ENCODE measurements around the gene CDC27. TPM values are rescaled to one million over a fixed set of nuclear protein-coding genes. Genes with fewer than 3 reads are reported as not detected.
A peak's percentile ranks its signal among the peaks of the same experiment; 100 is the strongest.
"Not testable (repeated sequence)": the region's sequence is repeated elsewhere in the genome, so short reads cannot be mapped to it uniquely, and the experiment has no call there.

CDC27 gene
- total RNA-seq, 1 donor from 2014 or later = 73.7 TPM

DNA sequence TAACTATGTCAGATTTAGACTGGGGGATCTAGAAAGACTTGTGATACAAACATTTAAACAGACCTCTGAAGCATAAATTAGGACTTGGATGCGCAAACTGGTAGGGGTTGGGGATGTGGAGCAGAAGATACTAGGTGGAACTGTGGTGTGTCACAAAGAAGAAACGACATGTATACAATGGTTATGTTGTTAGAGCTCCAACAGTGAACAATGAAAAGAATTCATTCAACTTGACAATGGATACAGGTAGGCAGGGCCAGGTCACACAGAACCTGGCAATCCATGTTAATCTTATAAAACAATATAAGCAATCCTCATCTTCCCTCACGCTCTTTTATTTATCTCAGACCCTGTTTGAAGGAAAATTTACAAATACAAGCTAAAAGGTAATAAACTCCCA is 102.0 kb downstream of the CDC27 start:
- FAIRE-seq (no peak), DNase-seq (ENCODE audit: low read depth) (no peak)
- Histone ChIP-seq H3K27me3 (ENCODE audit: control insufficient read depth, insufficient read depth, low read length) (no peaks in the 10 kb centered on the region), H3K36me3 (ENCODE audit: control insufficient read depth, insufficient read depth, low read length) (no peaks in the 10 kb centered on the region), H3K4me3 (ENCODE audit: low read depth, low read length) (no peak overlapping the region)
- no peak for TF ChIP-seq CTCF (IDR thresholded peaks at IDR 0.05; ENCODE audit: insufficient read depth, low read length, severe bottlenecking)

DNA sequence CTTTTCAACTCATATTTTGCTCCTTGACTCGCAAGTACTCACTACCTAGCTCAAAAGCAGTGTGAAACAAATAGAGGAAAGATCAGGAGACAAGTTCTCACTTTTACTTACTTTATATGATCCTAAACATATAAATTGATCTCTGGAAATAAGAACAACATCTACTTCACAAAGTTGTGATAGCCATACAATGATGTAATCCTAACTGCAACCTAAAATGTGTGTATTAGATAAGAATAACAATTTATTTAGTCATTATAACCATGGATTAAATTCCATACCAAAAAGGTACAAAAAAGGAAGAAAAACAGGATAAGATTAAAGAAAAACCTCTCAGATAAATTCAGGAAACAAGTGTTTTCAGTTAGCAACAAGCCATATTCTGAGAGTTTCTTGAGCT is 103.4 kb downstream of the CDC27 start:
- no peak for FAIRE-seq
- no peak for TF ChIP-seq CTCF (IDR thresholded peaks at IDR 0.05; ENCODE audit: insufficient read depth, low read length, severe bottlenecking)

DNA sequence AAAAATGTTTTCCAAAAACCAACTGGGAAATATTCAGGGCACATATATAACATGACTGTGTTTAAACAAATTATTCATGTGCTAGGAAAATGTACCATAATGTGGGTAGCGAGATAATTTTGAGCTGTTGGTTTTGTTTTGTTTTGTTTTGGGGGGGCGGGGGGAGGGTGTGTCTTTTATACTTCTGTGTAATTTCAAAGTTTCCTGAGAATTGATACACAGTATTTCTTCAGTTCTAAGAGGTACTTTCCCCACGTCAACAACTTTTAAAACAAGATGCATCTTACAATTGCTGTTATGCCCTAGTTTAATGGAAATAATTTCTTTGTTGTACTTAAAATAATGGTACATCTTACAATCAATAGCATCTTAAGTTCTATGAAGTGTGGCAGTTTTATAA is 110.3 kb downstream of the CDC27 start:
- Histone ChIP-seq H3K36me3 (ENCODE audit: control insufficient read depth, insufficient read depth, low read length) (no peaks in the 10 kb centered on the region), H3K27me3 (ENCODE audit: control insufficient read depth, insufficient read depth, low read length) (no peaks in the 10 kb centered on the region), H3K4me3 (ENCODE audit: low read depth, low read length) (no peak overlapping the region)
- FAIRE-seq = no peak
- TF ChIP-seq CTCF (IDR thresholded peaks at IDR 0.05; ENCODE audit: insufficient read depth, low read length, severe bottlenecking) = no peak
- DNase-seq (ENCODE audit: low read depth) = no peak

More for the DNA sequence above, 103.4 kb downstream of the CDC27 start:
- DNase-seq (ENCODE audit: low read depth) = no peak
- Histone ChIP-seq H3K27me3 (ENCODE audit: control insufficient read depth, insufficient read depth, low read length) (no peaks in the 10 kb centered on the region), H3K4me3 (ENCODE audit: low read depth, low read length) (no peak overlapping the region), H3K36me3 (ENCODE audit: control insufficient read depth, insufficient read depth, low read length) (no peaks in the 10 kb centered on the region)

GRCh38 chr17:47077576-47077975 is 111.5 kb downstream of the CDC27 start:
- peak; percentile 65 for DNase-seq (ENCODE audit: low read depth)
- Histone ChIP-seq H3K36me3 (ENCODE audit: control insufficient read depth, insufficient read depth, low read length) (no peaks in the 10 kb centered on the region), H3K4me3 (ENCODE audit: low read depth, low read length) (no peak overlapping the region), H3K27me3 (ENCODE audit: control insufficient read depth, insufficient read depth, low read length) (no peaks in the 10 kb centered on the region)
- no peak for FAIRE-seq
- TF ChIP-seq CTCF (IDR thresholded peaks at IDR 0.05; ENCODE audit: insufficient read depth, low read length, severe bottlenecking) = no peak

DNA sequence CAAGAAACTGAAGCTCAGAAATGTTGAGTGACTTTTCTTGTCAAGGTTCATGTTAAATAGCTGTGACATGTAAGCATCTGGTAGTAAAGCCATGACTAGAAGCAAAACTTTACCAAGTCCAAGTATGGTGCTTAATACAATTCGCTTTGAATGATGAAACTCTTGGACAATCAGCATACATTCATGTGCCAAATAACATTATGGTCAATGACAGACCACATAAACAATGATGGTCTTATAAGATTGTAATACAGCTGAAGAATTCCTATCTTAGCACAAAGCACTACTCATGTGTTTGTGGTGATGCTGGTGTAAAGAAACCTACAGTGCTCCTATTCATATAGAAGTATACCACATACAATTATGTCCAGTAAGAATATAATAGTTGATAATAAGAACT is 112.9 kb downstream of the CDC27 start:
- no peak for DNase-seq (ENCODE audit: low read depth)
- Histone ChIP-seq H3K27me3 (ENCODE audit: control insufficient read depth, insufficient read depth, low read length) (no peaks in the 10 kb centered on the region), H3K36me3 (ENCODE audit: control insufficient read depth, insufficient read depth, low read length) (no peaks in the 10 kb centered on the region), H3K4me3 (ENCODE audit: low read depth, low read length) (no peak overlapping the region)
- FAIRE-seq = no peak
- no peak for TF ChIP-seq CTCF (IDR thresholded peaks at IDR 0.05; ENCODE audit: insufficient read depth, low read length, severe bottlenecking)

GRCh38 chr17:47074361-47074760 is 114.7 kb downstream of the CDC27 start:
- DNase-seq (ENCODE audit: low read depth); H3K27me3 ChIP-seq (ENCODE audit: control insufficient read depth, insufficient read depth, low read length); H3K36me3 ChIP-seq (ENCODE audit: control insufficient read depth, insufficient read depth, low read length); FAIRE-seq; H3K4me3 ChIP-seq (ENCODE audit: low read depth, low read length): not testable (repeated sequence)

DNA sequence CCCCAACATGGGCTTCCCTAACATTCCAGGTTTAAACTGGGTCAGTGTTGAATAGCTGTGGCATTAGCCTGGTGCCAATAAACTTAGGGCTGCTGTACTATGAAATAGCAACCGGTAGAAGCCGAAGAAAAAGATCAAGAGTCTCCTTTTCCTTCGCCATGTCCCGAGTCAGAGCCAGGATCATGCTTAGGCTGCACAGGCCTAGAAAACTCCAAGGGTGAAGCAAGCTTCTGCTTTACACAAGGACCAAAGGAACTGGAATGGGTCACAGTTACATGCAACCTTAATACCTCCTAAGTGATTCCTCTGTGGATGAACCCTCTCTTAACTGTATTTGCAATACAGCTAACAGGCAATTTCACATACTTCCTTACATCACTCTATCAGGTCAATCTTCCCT is 115.5 kb downstream of the CDC27 start:
- not testable (repeated sequence) for FAIRE-seq; H3K27me3 ChIP-seq (ENCODE audit: control insufficient read depth, insufficient read depth, low read length); H3K36me3 ChIP-seq (ENCODE audit: control insufficient read depth, insufficient read depth, low read length)

More for the DNA sequence above, 115.5 kb downstream of the CDC27 start:
- DNase-seq (ENCODE audit: low read depth); H3K4me3 ChIP-seq (ENCODE audit: low read depth, low read length): not testable (repeated sequence)

Data from bronchial epithelial cell (primary cell).